OCI-M2 (cell line): ENCODE measurements around the gene BTG1.

Source experiments
- DNase-seq: peaks from one replicate; lab custom pipeline; 2025; ENCODE audit not compliant: unreplicated experiment; lab: John Stamatoyannopoulos, UW

The BTG1 gene, protein sequence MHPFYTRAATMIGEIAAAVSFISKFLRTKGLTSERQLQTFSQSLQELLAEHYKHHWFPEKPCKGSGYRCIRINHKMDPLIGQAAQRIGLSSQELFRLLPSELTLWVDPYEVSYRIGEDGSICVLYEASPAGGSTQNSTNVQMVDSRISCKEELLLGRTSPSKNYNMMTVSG

DNA sequence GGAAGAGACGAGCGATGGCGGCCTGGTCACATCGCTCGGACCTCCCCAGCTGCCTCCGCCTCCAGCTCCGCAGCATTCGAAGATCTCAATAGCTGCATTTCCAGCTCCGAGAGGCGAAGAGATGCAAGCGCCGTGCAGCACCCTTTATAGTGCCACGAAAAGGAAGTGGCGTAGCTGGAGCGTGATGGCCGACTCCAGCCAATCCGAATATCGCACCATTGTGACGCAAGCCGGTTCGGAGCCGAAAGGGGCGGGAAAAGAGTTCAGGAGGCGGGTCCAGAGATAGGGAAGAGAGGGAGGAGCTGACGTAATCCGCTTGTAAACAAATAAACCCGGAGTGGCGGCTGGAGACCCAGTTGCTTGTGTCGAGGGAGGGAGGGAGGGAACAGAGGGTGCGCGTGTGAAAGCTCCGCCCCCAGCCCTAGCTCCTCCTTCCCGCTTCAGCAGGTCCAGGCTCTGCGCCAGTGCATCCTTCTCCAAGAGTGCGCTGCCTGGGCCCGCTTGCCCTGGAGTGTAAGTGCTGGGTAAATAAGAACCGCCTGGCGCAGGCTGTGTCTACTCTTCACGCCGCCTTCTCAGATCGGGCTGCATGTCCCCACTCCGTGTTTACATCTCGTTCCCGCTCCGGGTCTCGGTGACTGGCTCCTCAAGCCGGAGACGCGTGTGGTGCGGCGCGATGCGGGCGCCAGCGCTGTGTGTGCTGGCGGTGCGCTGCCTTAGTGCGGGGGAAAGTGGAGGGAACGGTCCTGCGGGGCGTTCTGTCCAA is at the start of gene BTG1:
BTG1 (minus strand) TSS at position 116 of the 766 bp plus-strand sequence. CDS start 311 bp downstream, outside the sequence.
- peak; percentile 72 for DNase-seq

DNA sequence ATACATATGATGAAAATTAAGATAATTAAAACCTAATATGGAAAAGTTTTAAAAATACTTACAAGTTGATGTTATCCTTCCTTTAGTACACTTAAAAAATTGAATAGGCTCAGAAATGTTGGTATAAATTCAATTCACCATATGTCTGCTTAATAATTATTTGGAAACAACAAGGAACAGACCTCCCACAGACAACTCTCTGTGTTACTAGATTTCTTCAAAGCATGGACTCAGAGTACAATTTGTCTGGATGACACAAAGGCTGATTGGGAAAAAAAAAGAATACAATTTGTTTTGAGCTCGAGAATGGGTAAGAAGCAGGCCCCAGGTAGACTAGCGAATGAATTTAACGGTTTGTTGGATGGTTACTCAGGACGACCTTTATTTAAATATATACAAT is 48.9 kb upstream of the BTG1 start:
- no peak for DNase-seq

DNA sequence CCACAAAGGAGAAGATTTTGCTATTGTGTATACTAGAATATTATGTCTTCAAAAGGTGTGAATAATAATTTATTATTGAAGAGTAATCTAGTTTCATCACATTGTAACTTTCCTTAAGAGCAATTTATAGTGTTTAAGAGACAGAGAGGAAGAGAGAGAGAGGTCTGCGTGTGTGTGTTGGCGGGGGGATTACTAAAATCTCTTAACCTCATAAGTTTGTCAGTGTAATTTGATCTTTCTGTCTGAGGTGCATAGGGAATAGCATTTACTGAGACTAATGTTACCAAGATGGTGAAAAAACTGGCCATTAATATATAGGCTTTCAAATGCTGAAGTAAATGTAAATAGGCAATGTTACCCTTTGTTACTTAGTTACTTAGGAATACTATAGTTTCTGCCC is 48.2 kb upstream of the BTG1 start:
- DNase-seq, result no peak

DNA sequence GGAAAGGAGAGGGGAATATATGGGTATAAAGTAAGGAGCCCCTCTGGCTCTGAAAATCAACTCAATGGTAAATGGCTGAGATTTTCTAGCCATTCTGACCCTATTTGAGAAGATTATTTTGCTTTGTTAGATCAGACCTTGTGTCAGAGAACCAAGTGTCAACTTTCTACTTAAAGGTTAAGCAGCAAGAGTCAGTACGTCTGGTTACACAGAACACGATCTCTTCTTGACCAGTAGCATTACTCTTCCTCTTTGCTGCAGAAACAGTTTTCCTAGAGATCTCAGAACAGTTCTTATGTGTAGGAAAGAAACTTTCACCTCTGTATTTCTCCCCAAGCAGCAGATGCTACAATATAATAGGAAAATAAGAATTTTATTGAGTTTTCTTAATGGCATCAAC is 47.4 kb upstream of the BTG1 start:
- no peak for DNase-seq

DNA sequence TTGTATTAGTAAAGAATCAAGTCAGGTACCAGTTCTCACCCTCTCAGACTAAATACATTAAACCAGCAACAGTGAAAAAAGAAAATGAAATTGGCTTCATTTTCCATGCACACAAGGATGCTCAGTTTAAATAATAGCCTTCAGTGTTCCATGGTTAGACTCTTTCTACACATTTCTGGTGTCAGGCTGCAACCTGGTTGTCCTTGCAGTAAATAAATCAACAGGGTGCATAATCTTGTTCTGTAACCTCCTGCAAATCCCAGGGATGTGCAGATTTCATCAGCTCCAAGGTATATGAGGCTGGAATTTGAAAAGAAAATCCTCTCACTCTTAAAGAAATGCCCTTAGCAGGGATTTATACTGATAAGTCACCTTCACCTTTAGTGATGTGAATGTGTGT is 46.7 kb upstream of the BTG1 start:
- DNase-seq, result no peak

DNA sequence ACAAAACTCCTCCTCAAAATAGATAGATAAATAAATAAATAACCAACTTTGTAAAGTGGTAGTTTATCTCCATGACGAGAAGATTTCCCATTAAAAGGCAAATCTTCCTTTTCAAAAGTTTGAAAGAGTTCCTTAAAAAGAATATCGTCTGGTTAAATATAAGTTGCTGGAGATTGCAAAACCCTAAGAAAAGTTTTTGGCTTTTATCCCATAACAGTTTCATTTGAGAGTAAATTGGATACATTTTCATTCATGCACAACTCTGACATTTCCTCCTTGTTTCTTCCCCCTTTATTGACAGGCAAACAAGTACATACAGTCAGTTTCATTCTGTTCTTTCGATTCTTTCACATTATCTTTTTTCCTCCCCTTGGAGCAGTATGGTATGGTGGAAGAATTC is 45.4 kb upstream of the BTG1 start:
- DNase-seq, result no peak

DNA sequence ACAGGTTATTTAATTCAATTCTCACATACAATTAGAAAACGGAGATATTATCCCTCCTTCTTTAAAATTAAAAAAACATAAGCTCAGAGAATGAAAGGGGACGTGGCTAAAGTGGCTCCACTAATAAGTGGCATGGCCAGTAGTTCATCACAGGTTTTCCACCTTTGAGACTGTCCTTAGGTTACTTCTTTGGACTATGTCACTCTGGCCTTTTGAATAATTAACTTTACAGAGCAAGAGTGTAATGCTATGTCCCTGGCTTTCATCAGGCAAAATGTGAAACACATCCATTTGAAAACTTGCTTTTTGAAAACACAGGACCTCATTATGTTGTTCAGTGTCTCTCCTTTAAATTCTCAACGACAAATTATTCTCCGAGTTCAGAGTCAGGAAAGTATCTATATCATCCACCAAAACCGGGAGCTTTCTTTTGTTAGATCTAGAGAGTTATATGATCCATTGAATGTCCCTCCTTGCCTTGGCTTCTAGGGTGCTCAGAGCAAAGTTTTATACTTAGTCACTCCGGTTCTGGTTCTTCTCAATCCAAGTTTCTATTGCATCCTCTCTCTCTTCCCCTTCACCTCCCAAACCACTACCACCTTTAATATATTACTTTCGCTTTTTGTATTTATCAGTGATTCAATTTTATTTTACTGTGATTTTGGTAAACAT is 43.0 kb upstream of the BTG1 start:
- DNase-seq, result no peak

DNA sequence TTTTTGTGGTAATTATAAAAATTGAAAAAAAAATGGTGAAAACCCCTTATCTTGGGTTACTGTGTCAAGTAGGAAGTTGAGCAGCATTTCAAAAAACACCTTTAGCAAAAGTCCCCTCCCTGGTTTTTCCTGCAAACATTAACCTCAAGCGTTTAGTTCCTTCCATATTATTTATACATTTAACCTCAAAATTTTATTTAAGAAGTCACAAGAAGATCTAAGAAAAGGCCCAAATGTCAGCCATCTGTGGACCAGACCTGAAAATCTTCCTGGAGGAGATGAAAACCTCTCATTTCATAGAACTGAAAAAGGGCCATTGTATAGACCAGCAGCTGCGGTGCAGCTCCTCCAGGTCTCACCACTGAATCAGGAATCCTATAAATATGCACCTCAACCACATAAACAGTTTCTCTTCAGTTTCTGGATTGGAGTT is 40.4 kb upstream of the BTG1 start:
- no peak for DNase-seq

DNA sequence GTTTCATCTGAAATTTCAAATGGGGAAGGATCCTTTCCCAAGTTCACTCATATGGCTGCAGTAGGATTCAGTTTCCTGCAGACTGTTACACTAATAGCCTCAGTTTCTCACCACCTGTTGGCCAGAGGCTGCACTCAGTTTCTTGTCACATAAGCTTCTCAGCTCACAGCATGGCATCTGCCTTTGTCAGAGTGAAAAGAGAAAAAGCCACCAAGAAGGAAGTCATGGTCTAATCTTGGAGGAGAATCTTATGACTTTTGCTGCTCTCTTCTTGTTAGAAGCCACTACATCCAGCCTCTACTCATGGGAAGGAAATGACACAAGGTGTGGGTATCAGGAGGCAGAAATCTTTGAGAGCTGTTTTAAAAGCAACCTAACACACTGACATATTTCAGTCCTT is 39.4 kb upstream of the BTG1 start:
- DNase-seq, result no peak

DNA sequence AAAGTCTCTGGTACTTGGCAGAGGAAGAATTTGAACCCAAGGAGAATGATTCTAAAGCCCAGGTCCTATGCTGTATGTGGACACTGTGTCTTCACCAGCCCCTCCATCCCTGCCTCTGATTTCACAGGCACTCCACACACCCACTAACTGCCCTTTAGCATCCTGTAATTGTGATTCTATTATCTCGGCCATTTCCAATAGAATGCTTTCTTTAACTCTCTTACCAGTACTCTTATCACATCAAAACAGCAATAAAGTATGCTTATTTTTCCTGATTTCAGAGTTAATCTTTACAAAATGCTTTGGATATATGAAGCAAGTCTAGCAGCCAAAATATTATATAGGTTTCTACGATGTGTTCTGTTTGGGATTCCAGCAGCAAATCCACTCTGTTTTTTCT is 37.9 kb upstream of the BTG1 start:
- no peak for DNase-seq

DNA sequence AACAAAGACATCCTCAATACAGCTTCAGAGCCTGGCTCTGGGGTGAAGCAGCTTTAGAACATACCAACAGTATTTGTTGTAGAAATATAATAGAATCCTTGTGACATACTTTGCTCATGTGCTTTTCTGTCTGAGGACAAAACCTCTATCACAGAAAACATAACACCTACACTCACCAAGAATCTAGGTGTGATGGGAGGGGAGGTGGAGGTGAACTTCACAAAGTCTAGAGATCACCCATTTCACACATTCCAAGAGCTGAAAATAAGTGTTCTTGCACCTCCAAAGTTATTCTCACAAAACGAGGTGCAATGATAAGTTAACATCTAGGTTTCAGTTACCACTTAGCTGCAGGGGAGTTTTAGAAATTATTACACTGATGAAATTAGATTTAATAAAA is 32.7 kb upstream of the BTG1 start:
- no peak for DNase-seq

DNA sequence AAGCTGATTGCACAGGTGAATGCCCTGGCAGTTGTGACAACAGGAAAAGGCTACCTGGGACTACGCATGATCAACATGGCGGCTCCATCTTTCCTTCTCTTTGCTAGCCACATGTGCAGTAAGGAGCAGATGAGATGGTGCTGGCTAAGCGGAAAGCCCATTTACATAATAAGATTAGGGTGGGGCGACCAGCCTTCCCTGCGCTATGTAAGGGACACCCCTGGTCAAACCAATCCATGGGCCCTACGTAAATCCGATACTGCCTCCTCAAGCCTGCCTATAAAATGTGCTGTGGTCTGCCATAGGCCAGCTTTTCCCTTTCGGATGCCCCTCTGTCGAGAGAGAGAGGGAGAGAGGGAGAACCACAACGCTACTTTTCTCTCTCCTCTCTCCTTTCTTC is 31.0 kb upstream of the BTG1 start:
- no peak for DNase-seq

DNA sequence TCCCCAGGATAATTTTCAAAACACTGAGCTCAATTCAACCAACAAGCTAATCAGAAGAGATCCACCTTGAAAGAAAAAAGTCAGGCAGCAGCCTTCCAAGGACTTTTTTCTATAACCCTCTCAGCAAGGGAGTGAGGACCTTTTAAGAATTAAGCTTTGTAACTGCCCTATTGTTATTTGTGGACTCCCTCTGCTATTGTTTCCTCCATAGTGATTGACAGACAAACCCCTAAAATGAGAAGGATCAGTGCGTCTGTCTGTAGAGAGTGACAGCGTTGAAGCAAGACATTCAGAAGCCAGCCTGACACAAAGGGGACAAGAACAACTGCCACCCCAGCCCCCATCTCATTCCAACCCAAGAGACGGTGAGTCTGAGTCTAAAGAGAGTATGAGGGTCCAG is 30.3 kb upstream of the BTG1 start:
- no peak for DNase-seq

DNA sequence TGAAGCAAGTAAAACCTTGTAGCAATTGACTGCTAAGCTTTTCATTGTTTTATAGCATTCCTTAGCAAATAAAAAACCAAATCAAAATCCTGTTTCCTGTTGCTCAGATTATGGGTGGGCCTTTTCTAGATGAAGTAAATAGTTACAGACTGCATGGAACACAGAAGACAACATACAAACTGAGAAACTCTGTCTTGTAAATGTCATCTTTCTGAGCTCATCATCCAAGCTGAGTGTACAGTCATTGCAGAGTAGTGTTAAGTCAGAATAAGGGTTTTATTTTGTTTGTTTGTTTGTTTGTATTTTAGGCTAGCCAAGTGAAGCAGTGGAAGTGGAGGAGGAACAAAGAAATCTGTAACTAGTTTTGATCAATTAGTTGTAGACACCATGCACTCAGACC is 24.4 kb upstream of the BTG1 start:
- DNase-seq, result no peak

DNA sequence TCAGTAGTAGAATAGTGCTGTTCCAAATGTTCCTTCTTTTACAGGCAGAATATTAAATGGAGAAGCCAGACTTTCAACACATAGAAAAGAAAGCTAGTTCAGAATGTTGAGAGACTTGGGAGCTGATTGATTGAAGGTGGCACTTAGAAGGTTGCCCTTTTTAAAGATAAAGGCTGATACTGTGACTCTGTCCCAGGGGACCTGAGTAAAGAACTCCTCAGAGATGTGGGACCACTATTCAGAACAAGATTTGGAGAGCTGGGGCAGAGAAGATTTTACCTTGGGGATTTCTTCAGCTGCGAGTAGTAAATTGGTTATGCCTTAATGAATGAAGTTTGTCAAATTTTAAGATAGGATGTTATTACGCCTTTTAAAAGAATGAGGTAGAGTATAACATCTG is 21.4 kb upstream of the BTG1 start:
- no peak for DNase-seq

DNA sequence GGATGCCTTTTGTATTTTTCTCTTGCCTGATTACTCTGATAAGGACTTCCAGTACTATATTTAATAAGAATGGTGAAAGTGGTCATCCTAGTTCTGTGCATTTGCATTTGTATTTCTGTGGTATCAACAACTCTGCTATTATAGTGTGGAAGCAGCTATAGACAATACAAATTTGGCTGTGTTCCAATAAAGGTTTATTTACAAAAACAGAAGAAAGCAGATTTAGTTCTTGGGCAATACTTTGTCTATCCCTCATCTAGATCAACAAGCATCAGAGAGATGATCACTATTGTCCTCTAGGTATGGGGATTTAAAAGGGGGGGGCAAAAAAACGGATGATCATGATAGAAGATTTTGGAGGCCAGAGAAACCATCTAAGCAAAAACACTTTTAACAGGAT is 19.1 kb upstream of the BTG1 start:
- DNase-seq, result no peak

DNA sequence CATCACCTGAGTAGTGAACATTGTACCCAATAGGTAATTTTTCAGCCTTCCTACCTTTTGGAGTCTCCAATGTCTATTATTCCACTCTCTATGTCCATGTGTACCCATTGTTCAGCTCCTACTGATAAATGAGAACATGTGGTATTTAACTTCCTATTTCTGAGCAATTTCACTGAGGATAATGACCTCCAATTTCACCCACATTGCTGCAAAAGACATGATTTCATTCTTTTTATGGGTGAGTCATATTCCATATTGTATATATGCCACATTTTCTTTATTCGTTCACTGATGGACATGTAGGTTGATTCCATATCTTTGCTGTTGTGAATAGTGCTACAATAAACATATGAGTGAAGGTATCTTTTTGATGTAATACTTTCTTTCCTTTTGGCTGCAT is 16.4 kb upstream of the BTG1 start:
- DNase-seq, result no peak

DNA sequence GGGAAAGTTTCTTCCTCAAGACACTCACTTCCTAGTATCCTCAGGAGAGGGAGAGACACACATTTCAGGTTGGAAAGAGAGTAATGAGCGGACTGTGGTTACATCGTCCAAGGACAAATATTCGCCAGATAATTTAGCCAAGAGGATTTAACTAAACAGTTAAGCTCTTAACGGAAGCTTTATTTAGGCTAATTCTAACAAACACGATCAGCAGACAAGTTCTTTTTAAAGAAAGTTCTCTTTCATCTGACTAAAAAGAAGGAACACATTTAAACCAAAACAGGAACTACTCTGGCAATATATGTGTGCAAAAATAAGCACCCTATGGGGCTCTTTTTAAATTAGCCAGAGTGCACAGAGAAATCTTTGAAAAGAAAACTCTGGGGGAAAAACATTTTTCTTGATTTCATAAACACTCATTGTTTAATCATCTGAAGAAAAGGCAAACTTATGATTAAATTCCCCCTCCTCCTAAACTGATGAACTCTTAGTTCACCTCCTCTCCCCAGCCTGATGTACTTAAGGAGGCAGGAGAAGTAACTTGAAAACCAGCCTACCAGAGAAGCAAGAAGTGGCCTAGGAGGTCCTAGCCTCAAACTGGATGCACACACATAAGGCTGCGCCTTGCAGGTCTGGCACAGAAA is 13.3 kb upstream of the BTG1 start:
- no peak for DNase-seq

DNA sequence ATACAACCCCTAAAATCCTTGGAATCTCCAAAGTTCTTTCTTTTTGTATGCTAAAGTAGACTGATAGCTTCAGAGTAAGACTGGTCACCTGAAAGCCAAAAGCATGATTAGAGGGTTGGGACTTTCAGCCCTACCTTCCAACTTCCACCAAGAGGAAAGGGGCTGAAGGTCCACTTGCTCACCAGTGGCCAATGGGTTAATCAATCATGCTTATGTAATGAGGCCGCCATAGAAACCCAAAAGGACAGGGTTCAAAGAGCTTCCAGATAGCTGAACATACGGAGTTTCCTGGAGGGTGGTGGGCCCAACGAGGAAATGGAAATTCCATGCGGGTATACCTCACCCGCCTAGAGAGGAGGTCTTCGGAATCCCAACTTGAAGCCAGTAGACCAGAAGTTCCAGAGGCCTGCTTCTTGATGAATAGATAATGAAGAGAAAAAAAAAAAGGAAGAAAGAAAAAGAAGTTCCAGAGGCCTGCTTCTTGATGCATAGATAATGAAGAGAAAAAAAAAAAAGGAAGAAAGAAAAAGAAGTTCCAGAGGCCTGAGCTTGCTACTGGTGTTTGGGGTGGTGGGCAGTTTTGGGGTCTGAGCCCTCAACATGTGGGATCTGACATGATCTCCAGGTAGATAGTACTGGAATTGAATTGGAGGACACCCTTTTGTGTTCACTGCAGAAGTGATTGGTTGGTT is 11.2 kb upstream of the BTG1 start:
- no peak for DNase-seq

DNA sequence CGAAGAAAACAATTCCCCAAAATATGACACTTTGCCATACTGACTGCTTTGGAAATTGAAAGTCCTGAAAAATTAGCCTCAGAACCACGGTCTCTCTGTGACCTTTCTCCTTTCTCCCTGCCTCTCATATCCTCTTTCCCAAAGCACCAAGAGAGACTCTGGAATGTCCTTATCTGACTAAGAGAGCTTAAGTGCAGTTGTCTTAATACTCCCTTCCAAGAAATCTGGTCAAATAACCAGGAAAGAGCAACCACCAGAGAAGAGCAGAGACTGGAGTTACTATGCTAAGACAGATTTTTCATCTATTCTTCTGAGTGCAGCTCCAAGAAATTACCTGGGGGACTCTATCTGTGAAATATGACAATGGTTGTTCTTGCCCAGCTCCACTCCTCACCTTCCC is 10.5 kb upstream of the BTG1 start:
- DNase-seq, result no peak

DNA sequence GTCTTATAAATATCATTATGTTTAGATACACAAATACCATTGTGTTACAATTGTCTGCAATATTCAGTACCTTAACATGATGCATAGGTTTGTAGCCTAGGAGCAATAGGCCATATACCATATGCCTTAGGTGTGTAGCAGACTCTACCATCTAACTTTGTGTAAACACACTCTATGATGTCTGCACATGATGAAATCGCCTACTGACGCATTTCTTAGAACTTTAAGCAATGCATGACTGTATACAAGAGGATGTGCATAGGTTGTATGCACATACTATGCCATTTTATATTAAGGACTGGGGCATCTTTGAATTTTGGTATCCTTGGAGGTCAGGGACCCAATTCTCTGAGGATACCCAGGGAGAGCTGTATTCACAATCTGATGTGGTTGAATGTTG is 10.1 kb upstream of the BTG1 start:
- DNase-seq, result no peak
